ENCODE measurements around the gene GMDS.

Gene GMDS

DNA sequence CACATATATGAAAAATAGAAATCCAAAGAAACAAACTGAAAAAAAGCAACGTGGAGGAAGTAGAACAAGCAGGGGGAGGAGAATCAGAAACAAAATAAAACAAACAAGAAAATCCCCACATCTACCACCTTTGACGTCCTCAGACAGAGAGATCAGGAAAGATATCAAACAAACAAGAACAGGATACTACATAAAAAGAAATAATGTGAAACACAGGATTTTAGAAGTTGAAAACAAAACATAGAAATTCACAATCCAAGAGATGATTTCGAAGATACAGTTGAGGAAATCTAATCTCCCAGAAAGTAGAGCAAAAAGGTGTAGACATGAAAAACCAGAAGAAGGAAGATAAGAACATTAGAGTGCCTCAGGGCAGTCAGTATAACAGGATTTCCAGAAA lies 514.5 kb downstream of the GMDS start:
- Histone ChIP-seq H3K4me3 (ENCODE audit: low read length in 2 of 2) (no peak overlapping the region), H3K9ac (ENCODE audit: low read length in 2 of 2) (no peak overlapping the region), H3K36me3 (ENCODE audit: control insufficient read depth in 2 of 2, insufficient read depth in 2 of 2, low read length in 2 of 2) (peaks cover 1 to 3% of the 10 kb centered on the region in 2 donors), H3K27me3 (ENCODE audit: control insufficient read depth in 1 of 2, insufficient read depth in 2 of 2, low read length in 2 of 2) (no peaks in the 10 kb centered on the region), H3K4me1 (ENCODE audit: control insufficient read depth, insufficient read depth, low read length) (no peaks in the 10 kb centered on the region), H3K9me3 (ENCODE audit: control insufficient read depth in 2 of 2, low read length in 2 of 2) (peaks cover 0 to 5% of the 10 kb centered on the region in 2 donors), H3K27ac (ENCODE audit: low read length) (no peak overlapping the region)

DNA sequence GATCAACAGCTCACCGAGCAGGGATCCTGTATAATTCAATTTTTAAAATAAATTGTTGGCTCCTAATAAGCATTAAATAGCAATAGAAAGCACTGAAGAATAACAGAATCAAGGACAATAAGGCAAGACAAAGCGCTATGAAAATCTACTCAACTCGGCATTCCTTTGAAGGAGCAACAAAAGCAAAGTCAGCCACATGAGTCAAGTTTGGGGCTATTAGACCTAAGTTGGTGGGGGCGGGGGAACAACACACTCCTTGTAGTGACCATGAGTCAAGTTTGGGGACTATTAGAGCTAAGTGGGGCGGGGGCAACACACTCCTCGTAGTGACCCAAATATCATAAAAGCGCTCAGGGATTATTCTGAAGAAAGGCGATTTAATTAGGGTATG lies 515.7 kb downstream of the GMDS start:
- Histone ChIP-seq H3K36me3 (ENCODE audit: control insufficient read depth in 2 of 2, insufficient read depth in 2 of 2, low read length in 2 of 2) (peaks cover 2 to 5% of the 10 kb centered on the region in 2 donors), H3K9me3 (ENCODE audit: control insufficient read depth in 2 of 2, low read length in 2 of 2) (peaks cover 0 to 5% of the 10 kb centered on the region in 2 donors), H3K27ac (ENCODE audit: low read length) (no peak overlapping the region), H3K4me3 (ENCODE audit: low read length in 2 of 2) (no peak overlapping the region), H3K4me1 (ENCODE audit: control insufficient read depth, insufficient read depth, low read length) (no peaks in the 10 kb centered on the region), H3K9ac (ENCODE audit: low read length in 2 of 2) (no peak overlapping the region), H3K27me3 (ENCODE audit: control insufficient read depth in 1 of 2, insufficient read depth in 2 of 2, low read length in 2 of 2) (no peaks in the 10 kb centered on the region)

DNA sequence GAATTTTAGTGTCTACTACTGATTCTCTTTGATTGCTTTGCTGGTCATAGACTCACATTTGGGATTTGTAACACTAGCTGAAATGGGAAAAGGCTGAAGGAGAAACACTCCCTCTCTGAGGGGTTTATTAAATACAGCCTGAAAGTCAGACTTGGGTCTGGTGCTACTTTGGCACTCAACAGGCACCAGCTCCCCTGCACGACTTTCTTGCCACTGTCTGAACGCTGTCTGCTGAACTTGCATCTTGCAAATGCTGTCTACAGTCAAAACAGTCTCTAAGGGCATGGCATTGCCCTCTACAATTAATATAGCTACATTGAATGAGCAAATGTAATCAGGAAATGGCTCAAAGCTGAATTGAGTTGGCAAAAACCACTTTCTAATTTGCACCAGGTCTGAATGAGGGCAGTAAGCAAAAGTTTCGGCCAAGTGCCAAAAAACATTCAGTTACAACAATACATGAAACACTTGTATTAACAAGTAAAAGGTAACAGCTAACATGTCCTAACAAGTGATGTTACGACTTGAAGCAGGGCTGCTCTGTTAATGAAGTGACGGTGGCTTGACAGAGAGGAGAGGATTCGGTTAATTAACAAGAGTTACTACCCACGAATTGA lies 516.2 kb downstream of the GMDS start:
- peaks cover 2 to 5% of the 10 kb centered on the region in 2 donors for H3K36me3 ChIP-seq (ENCODE audit: control insufficient read depth in 2 of 2, insufficient read depth in 2 of 2, low read length in 2 of 2)
- H3K27ac ChIP-seq (ENCODE audit: low read length) = no peak overlapping the region
- no peak overlapping the region for H3K4me3 ChIP-seq (ENCODE audit: low read length in 2 of 2)
- H3K27me3 ChIP-seq (ENCODE audit: control insufficient read depth in 1 of 2, insufficient read depth in 2 of 2, low read length in 2 of 2) = no peaks in the 10 kb centered on the region
- H3K9ac ChIP-seq (ENCODE audit: low read length in 2 of 2) = no peak overlapping the region
- no peaks in the 10 kb centered on the region for H3K4me1 ChIP-seq (ENCODE audit: control insufficient read depth, insufficient read depth, low read length)
- H3K9me3 ChIP-seq (ENCODE audit: control insufficient read depth in 2 of 2, low read length in 2 of 2) = peaks cover 0 to 5% of the 10 kb centered on the region in 2 donors

DNA sequence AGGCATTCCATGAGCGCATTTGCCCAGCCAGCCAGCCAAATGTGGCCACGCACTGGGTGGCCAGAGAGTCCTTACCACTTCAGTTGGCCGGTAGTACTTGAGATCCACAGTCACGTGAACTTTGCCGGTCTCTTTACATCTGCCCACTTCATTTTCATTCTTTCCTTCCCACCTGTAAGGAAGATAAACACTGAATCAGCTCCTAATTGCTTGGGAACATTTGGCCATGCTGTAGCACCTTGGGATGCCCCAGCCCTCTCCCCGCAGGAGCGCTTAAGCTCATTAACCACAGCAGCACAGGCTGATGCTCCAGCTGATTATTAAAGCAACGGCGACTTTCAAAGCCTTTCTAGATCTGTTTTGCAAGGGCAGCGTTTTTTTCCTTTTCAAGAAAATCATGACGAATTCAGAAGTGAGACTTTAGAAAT lies 519.0 kb downstream of the GMDS start:
- Histone ChIP-seq H3K27ac (ENCODE audit: low read length) (no peak overlapping the region), H3K4me3 (ENCODE audit: low read length in 2 of 2) (no peak overlapping the region), H3K4me1 (ENCODE audit: control insufficient read depth, insufficient read depth, low read length) (no peaks in the 10 kb centered on the region), H3K9me3 (ENCODE audit: control insufficient read depth in 2 of 2, low read length in 2 of 2) (peaks cover 0 to 3% of the 10 kb centered on the region in 2 donors), H3K9ac (ENCODE audit: low read length in 2 of 2) (no peak overlapping the region), H3K36me3 (ENCODE audit: control insufficient read depth in 2 of 2, insufficient read depth in 2 of 2, low read length in 2 of 2) (peaks cover 2 to 5% of the 10 kb centered on the region in 2 donors), H3K27me3 (ENCODE audit: control insufficient read depth in 1 of 2, insufficient read depth in 2 of 2, low read length in 2 of 2) (no peaks in the 10 kb centered on the region)

DNA sequence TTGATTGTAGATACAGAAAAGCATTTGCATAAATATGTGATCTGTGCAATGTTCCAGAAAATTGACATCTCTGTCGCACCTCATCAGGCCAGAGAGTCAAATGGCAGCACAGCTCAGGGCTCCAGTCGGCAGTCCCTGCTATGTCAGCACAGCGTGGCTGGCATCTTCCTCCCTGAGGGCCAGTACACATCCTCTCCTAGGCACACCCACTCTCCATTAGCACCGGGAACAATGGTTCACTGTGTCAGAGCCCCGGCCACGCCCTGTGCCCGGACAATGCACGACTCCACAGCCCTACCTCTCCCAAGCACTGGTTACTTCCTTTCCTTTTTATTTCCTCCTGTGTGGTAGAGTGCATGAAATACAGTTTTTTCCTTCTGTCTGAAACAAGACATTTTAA lies 520.8 kb downstream of the GMDS start:
- no peak overlapping the region for H3K9ac ChIP-seq (ENCODE audit: low read length in 2 of 2)
- no peak overlapping the region for H3K4me3 ChIP-seq (ENCODE audit: low read length in 2 of 2)
- H3K4me1 ChIP-seq (ENCODE audit: control insufficient read depth, insufficient read depth, low read length) = no peaks in the 10 kb centered on the region
- H3K36me3 ChIP-seq (ENCODE audit: control insufficient read depth in 2 of 2, insufficient read depth in 2 of 2, low read length in 2 of 2) = peaks cover 2 to 5% of the 10 kb centered on the region in 2 donors
- no peak overlapping the region for H3K27ac ChIP-seq (ENCODE audit: low read length)
- H3K9me3 ChIP-seq (ENCODE audit: control insufficient read depth in 2 of 2, low read length in 2 of 2) = no peaks in the 10 kb centered on the region
- H3K27me3 ChIP-seq (ENCODE audit: control insufficient read depth in 1 of 2, insufficient read depth in 2 of 2, low read length in 2 of 2) = no peaks in the 10 kb centered on the region

DNA sequence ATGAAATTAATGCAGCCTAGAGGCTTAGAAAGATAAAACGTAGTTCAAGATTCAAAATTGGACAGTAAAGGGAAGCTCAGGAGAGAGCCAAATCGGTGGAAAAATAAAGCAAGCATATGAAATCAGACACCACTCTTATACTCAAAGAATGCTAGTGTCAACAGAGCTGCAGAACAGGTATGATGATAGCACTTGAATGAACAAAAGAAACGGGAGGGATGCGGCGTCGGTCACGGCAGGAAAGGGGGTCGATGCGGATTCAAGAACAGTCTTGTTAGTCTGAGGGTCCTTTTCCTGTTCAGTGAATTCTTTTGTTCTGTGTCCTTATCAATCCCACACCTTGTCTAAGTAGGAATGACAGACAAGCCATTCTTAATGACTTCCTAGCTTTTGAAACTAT lies 521.3 kb downstream of the GMDS start:
- no peak overlapping the region for H3K27ac ChIP-seq (ENCODE audit: low read length)
- no peak overlapping the region for H3K4me3 ChIP-seq (ENCODE audit: low read length in 2 of 2)
- no peaks in the 10 kb centered on the region for H3K9me3 ChIP-seq (ENCODE audit: control insufficient read depth in 2 of 2, low read length in 2 of 2)
- no peaks in the 10 kb centered on the region for H3K4me1 ChIP-seq (ENCODE audit: control insufficient read depth, insufficient read depth, low read length)
- no peak overlapping the region for H3K9ac ChIP-seq (ENCODE audit: low read length in 2 of 2)
- H3K36me3 ChIP-seq (ENCODE audit: control insufficient read depth in 2 of 2, insufficient read depth in 2 of 2, low read length in 2 of 2) = peaks cover 2 to 5% of the 10 kb centered on the region in 2 donors
- H3K27me3 ChIP-seq (ENCODE audit: control insufficient read depth in 1 of 2, insufficient read depth in 2 of 2, low read length in 2 of 2) = no peaks in the 10 kb centered on the region

DNA sequence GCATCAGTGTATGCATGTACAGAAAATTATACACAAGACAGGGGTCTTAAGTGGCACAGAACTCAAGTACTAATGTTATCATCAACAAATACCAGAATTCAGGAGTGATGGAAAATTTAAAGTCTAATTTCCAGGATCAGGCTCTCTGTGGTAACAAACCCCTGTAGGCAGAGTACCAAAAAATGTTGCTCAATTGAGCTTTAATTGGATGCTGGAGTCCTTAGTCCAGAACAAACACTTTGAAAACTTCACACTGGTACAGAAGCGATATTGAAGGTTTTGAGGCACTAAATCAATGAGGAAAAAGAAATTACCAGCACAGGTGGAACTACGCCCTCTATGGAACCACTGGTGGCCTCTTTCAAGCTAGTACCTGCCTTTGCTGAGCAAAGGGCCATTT lies 522.6 kb downstream of the GMDS start:
- H3K9ac ChIP-seq (ENCODE audit: low read length in 2 of 2) = no peak overlapping the region
- no peaks in the 10 kb centered on the region for H3K27me3 ChIP-seq (ENCODE audit: control insufficient read depth in 1 of 2, insufficient read depth in 2 of 2, low read length in 2 of 2)
- no peak overlapping the region for H3K4me3 ChIP-seq (ENCODE audit: low read length in 2 of 2)
- peaks cover 2 to 5% of the 10 kb centered on the region in 2 donors for H3K36me3 ChIP-seq (ENCODE audit: control insufficient read depth in 2 of 2, insufficient read depth in 2 of 2, low read length in 2 of 2)
- H3K27ac ChIP-seq (ENCODE audit: low read length) = no peak overlapping the region
- H3K4me1 ChIP-seq (ENCODE audit: control insufficient read depth, insufficient read depth, low read length) = no peaks in the 10 kb centered on the region
- no peaks in the 10 kb centered on the region for H3K9me3 ChIP-seq (ENCODE audit: control insufficient read depth in 2 of 2, low read length in 2 of 2)

DNA sequence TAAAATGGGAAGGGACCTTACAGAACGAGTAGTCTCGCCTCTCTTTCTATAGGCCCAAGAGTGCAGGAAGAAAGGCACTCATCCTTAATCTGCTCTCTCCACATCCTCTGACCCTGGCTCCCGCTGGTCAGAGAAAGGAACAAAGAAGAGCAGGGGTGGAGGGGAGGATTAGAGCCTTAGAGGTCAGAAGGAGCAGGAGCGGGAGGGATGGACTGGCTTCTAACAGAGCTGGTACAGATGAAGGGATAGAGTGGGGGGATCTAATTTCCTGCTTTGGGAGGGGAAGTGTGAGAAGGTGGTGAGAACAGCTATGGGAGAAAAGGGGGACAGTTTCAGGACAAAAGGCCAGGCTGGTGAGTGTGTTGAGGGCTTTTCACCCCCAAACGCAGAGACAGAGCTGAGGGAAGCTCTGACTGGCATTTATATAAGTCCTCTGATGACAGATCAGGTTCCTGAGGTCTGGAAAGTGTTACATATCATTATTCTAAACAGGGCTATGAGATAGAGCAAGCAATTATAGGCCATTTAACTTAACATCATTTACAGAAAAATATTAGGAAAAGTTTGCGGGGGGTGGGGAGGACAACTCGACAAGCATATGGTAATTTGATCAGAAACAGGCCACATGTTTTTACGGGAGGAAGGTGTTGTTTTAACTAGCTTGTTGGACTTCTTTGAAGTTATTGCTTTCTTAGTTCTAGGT lies 524.6 kb downstream of the GMDS start:
- Histone ChIP-seq H3K4me1 (ENCODE audit: control insufficient read depth, insufficient read depth, low read length) (no peaks in the 10 kb centered on the region), H3K27me3 (ENCODE audit: control insufficient read depth in 1 of 2, insufficient read depth in 2 of 2, low read length in 2 of 2) (no peaks in the 10 kb centered on the region), H3K36me3 (ENCODE audit: control insufficient read depth in 2 of 2, insufficient read depth in 2 of 2, low read length in 2 of 2) (peaks cover 0 to under 1% of the 10 kb centered on the region in 2 donors), H3K27ac (ENCODE audit: low read length) (no peak overlapping the region), H3K4me3 (ENCODE audit: low read length in 2 of 2) (no peak overlapping the region), H3K9ac (ENCODE audit: low read length in 2 of 2) (no peak overlapping the region), H3K9me3 (ENCODE audit: control insufficient read depth in 2 of 2, low read length in 2 of 2) (no peaks in the 10 kb centered on the region)

DNA sequence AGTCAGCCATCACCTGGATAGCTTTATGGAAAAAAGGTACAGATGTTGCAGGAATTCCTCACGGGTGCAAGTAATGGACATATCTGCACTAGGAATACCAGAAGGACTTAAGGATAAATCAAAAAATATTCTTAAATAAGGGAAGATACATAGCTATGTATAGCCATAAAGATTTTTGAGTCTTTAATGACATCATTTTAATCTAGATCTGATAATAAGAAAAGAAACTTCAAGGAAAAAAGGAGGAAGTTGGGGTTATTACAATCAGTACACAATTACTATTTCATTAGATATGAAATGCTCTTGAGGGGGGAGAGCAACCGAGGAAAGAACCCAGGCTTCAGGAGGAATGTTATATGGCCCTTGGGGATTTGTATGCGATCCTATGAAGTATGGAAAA lies 525.5 kb downstream of the GMDS start:
- Histone ChIP-seq H3K27ac (ENCODE audit: low read length) (no peak overlapping the region), H3K9me3 (ENCODE audit: control insufficient read depth in 2 of 2, low read length in 2 of 2) (no peaks in the 10 kb centered on the region), H3K4me3 (ENCODE audit: low read length in 2 of 2) (no peak overlapping the region), H3K4me1 (ENCODE audit: control insufficient read depth, insufficient read depth, low read length) (no peaks in the 10 kb centered on the region), H3K36me3 (ENCODE audit: control insufficient read depth in 2 of 2, insufficient read depth in 2 of 2, low read length in 2 of 2) (no peaks in the 10 kb centered on the region), H3K9ac (ENCODE audit: low read length in 2 of 2) (no peak overlapping the region), H3K27me3 (ENCODE audit: control insufficient read depth in 1 of 2, insufficient read depth in 2 of 2, low read length in 2 of 2) (no peaks in the 10 kb centered on the region)

DNA sequence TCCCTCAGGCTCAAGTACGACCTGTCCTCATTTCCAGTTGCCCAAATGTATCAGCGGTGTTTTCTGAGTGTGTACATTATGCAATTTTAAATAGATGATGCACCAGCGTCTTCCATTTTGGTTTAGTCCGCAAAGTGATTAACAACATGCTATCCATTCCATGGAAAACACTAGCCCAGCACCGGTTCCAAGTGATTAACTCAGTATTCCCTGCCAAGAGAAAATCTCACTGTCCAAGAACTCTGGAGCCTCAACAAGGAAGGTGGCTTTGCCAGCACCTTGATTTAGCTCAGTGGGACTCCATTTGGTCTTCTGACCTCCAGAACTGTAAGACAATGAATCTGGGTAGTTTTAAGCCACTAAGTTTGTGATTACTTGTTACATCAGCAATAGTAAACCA lies 528.5 kb downstream of the GMDS start:
- no peak overlapping the region for H3K9ac ChIP-seq (ENCODE audit: low read length in 2 of 2)
- no peaks in the 10 kb centered on the region for H3K27me3 ChIP-seq (ENCODE audit: control insufficient read depth in 1 of 2, insufficient read depth in 2 of 2, low read length in 2 of 2)
- no peaks in the 10 kb centered on the region for H3K4me1 ChIP-seq (ENCODE audit: control insufficient read depth, insufficient read depth, low read length)
- H3K4me3 ChIP-seq (ENCODE audit: low read length in 2 of 2) = no peak overlapping the region
- H3K9me3 ChIP-seq (ENCODE audit: control insufficient read depth in 2 of 2, low read length in 2 of 2) = no peaks in the 10 kb centered on the region
- H3K27ac ChIP-seq (ENCODE audit: low read length) = no peak overlapping the region
- H3K36me3 ChIP-seq (ENCODE audit: control insufficient read depth in 2 of 2, insufficient read depth in 2 of 2, low read length in 2 of 2) = no peaks in the 10 kb centered on the region

DNA sequence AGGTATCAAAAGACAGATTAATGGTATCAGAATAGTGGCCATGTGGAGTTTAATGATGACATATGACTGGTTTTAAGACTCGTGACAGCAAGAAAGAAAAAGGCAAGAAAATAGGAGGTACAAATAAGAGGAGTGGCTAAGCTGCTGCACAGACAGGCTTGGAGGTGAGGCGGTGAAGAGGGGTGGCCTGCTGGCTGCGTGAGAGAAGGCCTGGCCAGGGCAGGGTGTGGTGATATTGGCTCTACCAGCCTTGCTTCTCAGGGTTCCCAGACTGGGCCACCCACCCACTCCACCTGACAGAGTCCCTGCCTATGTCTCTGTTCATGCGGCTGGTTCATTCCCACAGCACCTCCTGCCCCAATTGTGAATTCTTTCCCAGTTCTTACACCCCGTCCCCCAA lies 529.0 kb downstream of the GMDS start:
- Histone ChIP-seq H3K9me3 (ENCODE audit: control insufficient read depth in 2 of 2, low read length in 2 of 2) (no peaks in the 10 kb centered on the region), H3K4me1 (ENCODE audit: control insufficient read depth, insufficient read depth, low read length) (no peaks in the 10 kb centered on the region), H3K27ac (ENCODE audit: low read length) (no peak overlapping the region), H3K4me3 (ENCODE audit: low read length in 2 of 2) (no peak overlapping the region), H3K9ac (ENCODE audit: low read length in 2 of 2) (no peak overlapping the region), H3K27me3 (ENCODE audit: control insufficient read depth in 1 of 2, insufficient read depth in 2 of 2, low read length in 2 of 2) (no peaks in the 10 kb centered on the region), H3K36me3 (ENCODE audit: control insufficient read depth in 2 of 2, insufficient read depth in 2 of 2, low read length in 2 of 2) (no peaks in the 10 kb centered on the region)
